Heart left ventricle (tissue), 13 donors: ENCODE results near the gene PDE11A.

Experiments used
- POLR2A ChIP-seq, 2 donors: fragments of 450-650 bp; IDR thresholded peaks; one replicate each; pipeline ENCODE4 v1.6.1; 2017; ENCODE audit warnings: antibody characterized with exemption in 2 of 2, mild to moderate bottlenecking in 2 of 2, moderate library complexity in 2 of 2
- TF ChIP-seq, protein P1 (sequence below), 12 donors: fragments of 200-600 bp; sonication (generic) in 4 of 12; IDR thresholded peaks; one replicate each; pipeline versions ENCODE4 v1.5.0 to v1.8.0; 2018 to 2022; ENCODE audit warnings: antibody characterized with exemption in 12 of 12, mild to moderate bottlenecking in 5 of 12
- donor health status: ischemic (EF 13 %, LVEDD 7.1; RV severe dilation, severe dysfunction).
- donor health status: DM: no; HTN: yes; CAD: no.
- donor health status: DM: no; HTN: no; CAD: no.
- donor health status: ischemic (EF 25% LVEDD 6.9; RV normal size, moderate dysfunction).
- donor health status: ischemic (EF 25% LVEDD 5.7; RV mildly dilated, moderate dysfunction).
- donor health status: ischemic (EF 35%, LVEDD 5.7; RV mildly dilated, moderate dysfunction).
- donor health status: nonischemic (EF 11% LVEDD 7.7; RV severe dilation, severe dysfunction).
- donor health status: DM: yes; HTN: yes; CAD: no.
- donor health status: PGD.
- donor health status: ischemic (EF 29% LVEDD 5.4; RV normal size, mild dysfunction).
- donor health status: nonischemic (EF 23%, LVEDD 6.1; RV moderate dilation, normal function).

DNA sequence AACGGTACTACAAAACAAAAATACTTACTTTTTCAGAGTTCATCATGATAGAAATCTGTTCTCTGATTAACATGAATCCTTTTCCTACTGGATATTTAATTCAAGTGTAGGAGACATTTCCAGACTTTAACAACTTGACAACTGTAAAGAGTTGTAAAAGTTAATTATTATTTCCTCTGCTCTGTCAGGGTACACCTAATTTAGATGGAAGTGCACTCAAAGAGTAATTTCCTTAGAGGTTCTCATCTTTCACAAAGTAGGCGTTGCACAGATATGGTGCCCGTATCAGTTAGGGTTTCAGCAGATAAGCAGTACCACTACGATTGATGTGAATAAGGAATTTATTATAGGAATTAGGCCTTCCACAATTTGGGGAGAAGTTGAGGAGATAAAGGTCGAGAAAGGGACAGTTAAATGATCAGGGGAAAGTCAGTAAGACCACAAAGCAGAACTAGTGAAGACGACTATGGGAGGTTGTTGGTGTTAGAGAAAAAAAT, 16.2 kb upstream of the PDE11A start:
- TF ChIP-seq, protein P1, sequence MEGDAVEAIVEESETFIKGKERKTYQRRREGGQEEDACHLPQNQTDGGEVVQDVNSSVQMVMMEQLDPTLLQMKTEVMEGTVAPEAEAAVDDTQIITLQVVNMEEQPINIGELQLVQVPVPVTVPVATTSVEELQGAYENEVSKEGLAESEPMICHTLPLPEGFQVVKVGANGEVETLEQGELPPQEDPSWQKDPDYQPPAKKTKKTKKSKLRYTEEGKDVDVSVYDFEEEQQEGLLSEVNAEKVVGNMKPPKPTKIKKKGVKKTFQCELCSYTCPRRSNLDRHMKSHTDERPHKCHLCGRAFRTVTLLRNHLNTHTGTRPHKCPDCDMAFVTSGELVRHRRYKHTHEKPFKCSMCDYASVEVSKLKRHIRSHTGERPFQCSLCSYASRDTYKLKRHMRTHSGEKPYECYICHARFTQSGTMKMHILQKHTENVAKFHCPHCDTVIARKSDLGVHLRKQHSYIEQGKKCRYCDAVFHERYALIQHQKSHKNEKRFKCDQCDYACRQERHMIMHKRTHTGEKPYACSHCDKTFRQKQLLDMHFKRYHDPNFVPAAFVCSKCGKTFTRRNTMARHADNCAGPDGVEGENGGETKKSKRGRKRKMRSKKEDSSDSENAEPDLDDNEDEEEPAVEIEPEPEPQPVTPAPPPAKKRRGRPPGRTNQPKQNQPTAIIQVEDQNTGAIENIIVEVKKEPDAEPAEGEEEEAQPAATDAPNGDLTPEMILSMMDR (IDR thresholded peaks at IDR 0.05): no peak
- TF ChIP-seq POLR2A (IDR thresholded peaks at IDR 0.05): no peak
